Lower leg skin (tissue), 3 donors: ENCODE results near the gene IFI6.

Source experiments
- CTCF ChIP-seq, 3 donors: fragments of 450-650 bp; IDR thresholded peaks; one replicate each; pipeline ENCODE4 v1.5.1; 2016; ENCODE audit warnings: antibody characterized with exemption in 3 of 3, mild to moderate bottlenecking in 3 of 3, moderate library complexity in 2 of 3
- POLR2A ChIP-seq, 2 donors: fragments of 450-650 bp; IDR thresholded peaks; one replicate each; pipeline ENCODE4 v1.6.1; 2016 to 2017; ENCODE audit warnings: antibody characterized with exemption in 2 of 2, mild to moderate bottlenecking in 1 of 2, moderate library complexity in 1 of 2

DNA sequence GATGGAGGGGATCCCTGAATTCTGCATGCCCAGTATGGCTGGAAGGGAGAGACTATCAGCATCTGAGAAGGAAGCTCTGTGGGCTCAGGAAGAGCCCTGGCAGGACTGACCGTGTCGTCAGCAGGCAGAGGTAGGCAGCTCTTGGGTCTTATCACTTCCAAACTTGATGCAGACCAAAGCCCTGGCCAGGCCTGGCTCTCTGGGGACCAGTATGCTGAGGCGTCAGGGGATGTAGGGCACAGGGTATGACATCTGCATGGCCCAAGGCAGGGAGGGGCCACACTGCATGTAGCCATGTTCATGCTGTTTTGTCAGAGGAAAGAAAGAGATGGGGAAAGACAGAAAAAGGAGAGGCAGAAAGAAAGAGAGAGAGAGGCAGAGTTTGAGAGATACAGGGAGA is 43.3 kb downstream of the IFI6 start:
- TF ChIP-seq CTCF (IDR thresholded peaks at IDR 0.05) (no peak), POLR2A (IDR thresholded peaks at IDR 0.05) (no peak)
